Mesendoderm (in vitro differentiated cells): ENCODE data around the gene HDHD3.

Source experiments
- DNase-seq: peaks from one replicate; pipeline ENCODE4 v3.0.0; 2013
- H2AK5ac ChIP-seq: 2 replicates; pipeline ENCODE4 v1.6.1; 2013; ENCODE audit warnings: low read length, inconsistent platforms
- H2BK120ac ChIP-seq: 2 replicates; pipeline ENCODE4 v1.6.1; 2013; ENCODE audit warnings: low read depth, mild to moderate bottlenecking, low read length, moderate library complexity, mixed read lengths
- H2BK15ac ChIP-seq: replicated peaks from 2 replicates; pipeline ENCODE4 v1.6.1; 2013; ENCODE audit warnings: low read depth, mild to moderate bottlenecking, moderate library complexity
- H2BK5ac ChIP-seq: 2 replicates; pipeline ENCODE4 v1.6.1; 2013; ENCODE audit warnings: low read length, inconsistent platforms
- H3K18ac ChIP-seq: 2 replicates; pipeline ENCODE4 v1.6.1; 2013; ENCODE audit warnings: mild to moderate bottlenecking, low read length, mixed read lengths
- H3K23ac ChIP-seq: one replicate; pipeline ENCODE4 v1.6.1; 2013; ENCODE audit warnings: low read length
- H3K27ac ChIP-seq: 2 replicates; pipeline ENCODE4 v1.5.1; 2013; ENCODE audit warnings: low read depth, mild to moderate bottlenecking, inconsistent platforms, low read length, moderate library complexity
- H3K27me3 ChIP-seq: 2 replicates; pipeline ENCODE4 v1.6.1; 2013; ENCODE audit warnings: low read length, control low read depth, mild to moderate bottlenecking, inconsistent platforms; ENCODE audit not compliant: insufficient read depth, poor library complexity
- H3K36me3 ChIP-seq: 2 replicates; pipeline ENCODE4 v1.6.1; 2013; ENCODE audit warnings: low read length, inconsistent platforms; ENCODE audit not compliant: control insufficient read depth, insufficient read depth
- H3K4ac ChIP-seq: one replicate; pipeline ENCODE4 v1.6.1; 2013; ENCODE audit warnings: low read depth, mild to moderate bottlenecking, low read length, moderate library complexity
- H3K4me1 ChIP-seq: 2 replicates; pipeline ENCODE4 v1.6.1; 2013; ENCODE audit warnings: low read depth, low read length, inconsistent platforms; ENCODE audit not compliant: control insufficient read depth
- H3K4me2 ChIP-seq: 2 replicates; pipeline ENCODE4 v1.6.1; 2013; ENCODE audit warnings: low read length
- H3K4me3 ChIP-seq: 2 replicates; pipeline ENCODE4 v1.5.1; 2013; ENCODE audit warnings: mild to moderate bottlenecking, low read length
- H3K56ac ChIP-seq: one replicate; pipeline ENCODE4 v1.6.1; 2013; ENCODE audit warnings: low read length
- H3K79me1 ChIP-seq: 2 replicates; pipeline ENCODE4 v1.6.1; 2013; ENCODE audit warnings: low read length, inconsistent platforms
- H3K79me2 ChIP-seq: 2 replicates; pipeline ENCODE4 v1.6.1; 2013; ENCODE audit warnings: mild to moderate bottlenecking, low read length; ENCODE audit not compliant: control insufficient read depth, insufficient read depth
- H3K9ac ChIP-seq: 2 replicates; pipeline ENCODE4 v1.6.1; 2013; ENCODE audit warnings: low read length, inconsistent platforms
- H4K5ac ChIP-seq: one replicate; pipeline ENCODE4 v1.6.1; 2013; ENCODE audit warnings: low read length
- H4K8ac ChIP-seq: one replicate; pipeline ENCODE4 v1.6.1; 2013; ENCODE audit warnings: low read depth, mild to moderate bottlenecking, control low read depth, low read length, moderate library complexity
- WGBS: extraction: QIAGEN DNeasy Blood & Tissue Kit; methylation state at CpG from one replicate; pipeline ENCODE4 v1.1.7; 2013; ENCODE audit warnings: low lambda C conversion rate, missing lambda C conversion rate; ENCODE audit not compliant: insufficient coverage; ENCODE audit errors: extremely low coverage; 5-methylcytosine and 5-hydroxymethylcytosine counted together

The HDHD3 gene

GRCh38 chr9:113373256-113373655 is 3.5 kb downstream of the HDHD3 start:
- Histone ChIP-seq H3K23ac (no peak overlapping the region), H3K9ac (no peak overlapping the region), H3K27ac (no peak overlapping the region), H2BK120ac (no peak overlapping the region), H3K18ac (no peak overlapping the region), H4K8ac (no peak overlapping the region), H3K4ac (no peak overlapping the region), H2BK5ac (no peak overlapping the region), H3K4me2 (no peak overlapping the region), H3K79me1 (peaks cover 2% of the 10 kb centered on the region), H3K4me3 (no peak overlapping the region), H3K36me3 (no peaks in the 10 kb centered on the region), H3K79me2 (peaks cover 2% of the 10 kb centered on the region), H4K5ac (no peak overlapping the region), H3K4me1 (no peaks in the 10 kb centered on the region), H2AK5ac (no peak overlapping the region), H3K27me3 (no peaks in the 10 kb centered on the region), H2BK15ac (no peak overlapping the region), H3K56ac (no peak overlapping the region)
- WGBS: no CpG with 5 or more reads among the region's 3 CpGs
- DNase-seq: no peak

GRCh38 chr9:113372059-113372458 is 4.7 kb downstream of the HDHD3 start:
- Histone ChIP-seq H3K4ac (no peak overlapping the region), H3K9ac (no peak overlapping the region), H2BK5ac (no peak overlapping the region), H3K4me3 (no peak overlapping the region), H2AK5ac (no peak overlapping the region), H3K79me2 (peaks cover 2% of the 10 kb centered on the region), H3K79me1 (peaks cover 2% of the 10 kb centered on the region), H3K27ac (no peak overlapping the region), H2BK120ac (no peak overlapping the region), H3K18ac (no peak overlapping the region), H3K23ac (no peak overlapping the region), H3K4me1 (no peaks in the 10 kb centered on the region), H4K8ac (no peak overlapping the region), H4K5ac (no peak overlapping the region), H3K4me2 (no peak overlapping the region), H2BK15ac (no peak overlapping the region), H3K36me3 (no peaks in the 10 kb centered on the region), H3K27me3 (no peaks in the 10 kb centered on the region), H3K56ac (no peak overlapping the region)
- no CpG with 5 or more reads among the region's 5 CpGs for WGBS
- DNase-seq: no peak

- Histone ChIP-seq H3K4me1 (no peaks in the 10 kb centered on the region), H2BK120ac (no peak overlapping the region), H2BK5ac (no peak overlapping the region), H2AK5ac (no peak overlapping the region), H2BK15ac (no peak overlapping the region), H3K4me2 (no peak overlapping the region), H3K9ac (no peak overlapping the region), H3K18ac (no peak overlapping the region), H3K4ac (no peak overlapping the region), H3K4me3 (no peak overlapping the region), H3K79me1 (peaks cover 2% of the 10 kb centered on the region), H3K23ac (no peak overlapping the region), H4K5ac (no peak overlapping the region), H3K56ac (no peak overlapping the region), H3K79me2 (peaks cover 2% of the 10 kb centered on the region), H3K36me3 (no peaks in the 10 kb centered on the region), H3K27ac (no peak overlapping the region), H3K27me3 (no peaks in the 10 kb centered on the region), H4K8ac (no peak overlapping the region)
- WGBS: no CpG with 5 or more reads among the region's 8 CpGs
- DNase-seq: no peak
These were observed 5.9 kb downstream of the HDHD3 start for GRCh38 chr9:113370806-113371325.

- Histone ChIP-seq H2AK5ac (no peak overlapping the region), H2BK15ac (no peak overlapping the region), H3K79me2 (no peaks in the 10 kb centered on the region), H4K5ac (no peak overlapping the region), H4K8ac (no peak overlapping the region), H3K4me1 (no peaks in the 10 kb centered on the region), H2BK5ac (no peak overlapping the region), H3K27ac (no peak overlapping the region), H3K18ac (no peak overlapping the region), H3K36me3 (no peaks in the 10 kb centered on the region), H3K4me2 (no peak overlapping the region), H3K56ac (no peak overlapping the region), H3K9ac (no peak overlapping the region), H3K79me1 (no peaks in the 10 kb centered on the region), H3K27me3 (no peaks in the 10 kb centered on the region), H2BK120ac (no peak overlapping the region), H3K4ac (no peak overlapping the region), H3K23ac (no peak overlapping the region), H3K4me3 (no peak overlapping the region)
- no peak for DNase-seq
- no CpG with 5 or more reads among the region's 11 CpGs for WGBS
These were observed 7.0 kb downstream of the HDHD3 start for GRCh38 chr9:113369855-113370140.

- Histone ChIP-seq H4K5ac (no peak overlapping the region), H3K4me3 (no peak overlapping the region), H3K23ac (no peak overlapping the region), H2AK5ac (no peak overlapping the region), H3K27ac (no peak overlapping the region), H2BK15ac (no peak overlapping the region), H3K56ac (no peak overlapping the region), H3K9ac (no peak overlapping the region), H2BK5ac (no peak overlapping the region), H3K79me1 (no peaks in the 10 kb centered on the region), H3K4ac (no peak overlapping the region), H4K8ac (no peak overlapping the region), H3K4me2 (no peak overlapping the region), H3K79me2 (no peaks in the 10 kb centered on the region), H2BK120ac (no peak overlapping the region), H3K18ac (no peak overlapping the region), H3K27me3 (no peaks in the 10 kb centered on the region), H3K36me3 (no peaks in the 10 kb centered on the region), H3K4me1 (no peaks in the 10 kb centered on the region)
- no CpG with 5 or more reads among the region's 13 CpGs for WGBS
- DNase-seq: no peak
These were observed 7.6 kb downstream of the HDHD3 start for GRCh38 chr9:113368982-113369854.
